Panc1 (cell line): ENCODE data around the gene WSB1. TPM values are rescaled to one million over a fixed set of nuclear protein-coding genes. Genes with fewer than 3 reads are reported as not detected.

Experiments
- ATAC-seq: fragments of 200-7000 bp; cut with Tn5 transposase; 2 replicates; pipeline ENCODE4 v1.9.1; 2020; ENCODE audit warnings: mild to moderate bottlenecking, moderate library complexity
- BruUV-seq: library from RNA; stranded (reverse); fragments of 400-500 nt; replicated peaks from 2 replicates; lab custom pipeline; 2021; lab: Mats Ljungman, UMichigan
- CTCF ChIA-PET: fragments of 300-600 bp; sonication (Branson Sonifier 250); formaldehyde crosslinking; loops from one replicate; lab custom pipeline; 2022; ENCODE audit warnings: antibody characterized with exemption; lab: Charles Lee
- POLR2A ChIA-PET: fragments of 300-600 bp; sonication (Branson Sonifier 250); formaldehyde crosslinking; loops from one replicate; lab custom pipeline; 2022; ENCODE audit warnings: antibody characterized with exemption; lab: Charles Lee
- DNase-seq: peaks from one replicate; pipeline ENCODE4 v3.0.0-alpha.2; 2010; ENCODE audit warnings: low read depth, low spot score
- H3K27ac ChIP-seq: 2 replicates; pipeline ENCODE4 v1.5.1; 2011; ENCODE audit warnings: mild to moderate bottlenecking, low read length, inconsistent platforms
- H3K27me3 ChIP-seq: fragments of 200-500 bp; sonication (Bioruptor generic); 2 replicates; pipeline ENCODE4 v1.6.0; 2014; ENCODE audit warnings: low read length, inconsistent platforms; ENCODE audit not compliant: control insufficient read depth, insufficient read depth
- H3K36me3 ChIP-seq: fragments of 200-500 bp; sonication (Bioruptor generic); 2 replicates; pipeline ENCODE4 v1.5.1; 2014; ENCODE audit warnings: inconsistent platforms, mild to moderate bottlenecking, low read length, moderate library complexity; ENCODE audit not compliant: control insufficient read depth, insufficient read depth
- H3K4me1 ChIP-seq: 2 replicates; pipeline ENCODE4 v1.5.1; 2011; ENCODE audit warnings: inconsistent platforms, mild to moderate bottlenecking, low read length, moderate library complexity; ENCODE audit not compliant: control insufficient read depth, insufficient read depth
- H3K4me3 ChIP-seq, 2 experiments: 2 replicates each; pipeline ENCODE4 v1.5.1; 2011 to 2012; ENCODE audit warnings: low read depth in 2 of 2, low read length in 2 of 2, mild to moderate bottlenecking in 2 of 2, inconsistent platforms in 1 of 2, moderate library complexity in 1 of 2
- H3K9me3 ChIP-seq: fragments of 200-500 bp; sonication (Bioruptor generic); 2 replicates; pipeline ENCODE4 v1.5.1; 2014; ENCODE audit warnings: low read depth, mild to moderate bottlenecking, inconsistent platforms, low read length, moderate library complexity; ENCODE audit not compliant: control insufficient read depth, insufficient read depth
- CTCF ChIP-seq: fragments of 450-650 bp; IDR thresholded peaks from 2 replicates; pipeline ENCODE4 v1.5.1; 2017; ENCODE audit warnings: mild to moderate bottlenecking
- POLR2AphosphoS5 ChIP-seq: IDR thresholded peaks from 2 replicates; pipeline ENCODE4 v1.6.1; 2012; ENCODE audit warnings: mild to moderate bottlenecking, low read depth, low read length, moderate library complexity
- REST ChIP-seq, 2 experiments: IDR thresholded peaks; 2 replicates each; pipeline ENCODE4 v1.6.1; 2011 to 2012; ENCODE audit warnings: low read depth in 2 of 2, control low read depth in 1 of 2, low read length in 1 of 2, mild to moderate bottlenecking in 1 of 2, moderate library complexity in 1 of 2; ENCODE audit not compliant: insufficient read depth in 1 of 2
- SIN3A ChIP-seq: IDR thresholded peaks from 2 replicates; pipeline ENCODE4 v1.6.1; 2012; ENCODE audit warnings: low read depth, mild to moderate bottlenecking, low read length, moderate library complexity, borderline replicate concordance; ENCODE audit not compliant: insufficient read depth
- TCF7L2 ChIP-seq: IDR thresholded peaks from 2 replicates; pipeline ENCODE4 v1.6.1; 2011; ENCODE audit warnings: mild to moderate bottlenecking, low read depth, low read length, inconsistent platforms
- in situ Hi-C: cut with HindIII; loops from 2 replicates; pipeline ENCODE4 v1.10.0; 2016; ENCODE audit warnings: low sequenced_read_pairs, low pct_unique_long_range_greater_than_20kb
- intact Hi-C: fragments of 100-400 bp; cut with micrococcal nuclease; formaldehyde crosslinking; loops from one replicate; pipeline ENCODE4 v1.10.0; 2022; ENCODE audit not compliant: unreplicated experiment
- total RNA-seq: library from RNA; stranded (reverse); gene quantifications from one replicate; pipeline ENCODE4 v1.2.1, GENCODE V29; 2021; ENCODE audit not compliant: unreplicated experiment

The WSB1 gene
- total RNA-seq, 1 experiment from 2014 or later, result 114 TPM

GRCh38 chr17:27332047-27332393 is 38.1 kb downstream of the WSB1 start:
- ChIA-PET CTCF (no interaction called here), POLR2A (no interaction called here)
- no peaks in the 10 kb centered on the region for H3K27me3 ChIP-seq
- intact Hi-C loops, result loop anchor here (2.0 kb wide), 1 partner anchor 87 kb away; no protein-coding TSS in a partner anchor
- no peak overlapping the region for H3K4me3 ChIP-seq
- ATAC-seq (no peak; the same call in 1 of the 2 replicates), DNase-seq (no peak)
- TF ChIP-seq TCF7L2 (no peak), REST (IDR thresholded peaks at IDR 0.05; ENCODE audit: insufficient read depth in 1 of 2, low read depth in 2 of 2, low read length in 1 of 2) (no peak), SIN3A (no peak), CTCF (no peak), POLR2AphosphoS5 (no peak)
- BruUV-seq, result no TSS peak
- peak overlapping the region; percentile 83 for H3K27ac ChIP-seq
- H3K4me1 ChIP-seq, result peaks cover 12% of the 10 kb centered on the region
- in situ Hi-C loops, result loop anchor here (25.0 kb wide), 1 partner anchor 95 kb away; no protein-coding TSS in a partner anchor
- H3K9me3 ChIP-seq, result no peaks in the 10 kb centered on the region
- H3K36me3 ChIP-seq, result no peaks in the 10 kb centered on the region

- Histone ChIP-seq H3K36me3 (no peaks in the 10 kb centered on the region), H3K9me3 (no peaks in the 10 kb centered on the region), H3K27me3 (no peaks in the 10 kb centered on the region), H3K4me3 (peak overlapping the region; percentile 55 to 64), H3K4me1 (peaks cover 12% of the 10 kb centered on the region), H3K27ac (peak overlapping the region; percentile 83)
- DNase-seq (peak; percentile 89), ATAC-seq (peak; percentile 98)
- no TSS peak for BruUV-seq
- intact Hi-C loops, result loop anchor here (1.0 to 2.0 kb wide), 2 partner anchors 88 to 96 kb away; no protein-coding TSS in a partner anchor
- TF ChIP-seq SIN3A, result peak; percentile 61; the same call in 1 of the 2 replicates
- TF ChIP-seq CTCF, result peak; percentile 91
- TF ChIP-seq REST (IDR thresholded peaks at IDR 0.05; ENCODE audit: insufficient read depth in 1 of 2, low read depth in 2 of 2, low read length in 1 of 2), result no peak
- peak; percentile 55 for TF ChIP-seq POLR2AphosphoS5
- TF ChIP-seq TCF7L2, result peak; percentile 65; the same call in 1 of the 2 replicates
- CTCF ChIA-PET, result interaction anchor here (0.7 to 1.7 kb wide), 6 partner anchors 38 to 95 kb away, joined by 3 to 25 read pairs (median 4); no protein-coding TSS in a partner anchor
- POLR2A ChIA-PET, result interaction anchor here (0.9 to 1.2 kb wide), 2 partner anchors 13 to 96 kb away, joined by 3 to 4 read pairs; no protein-coding TSS in a partner anchor
- in situ Hi-C loops, result loop anchor here (25.0 kb wide), 1 partner anchor 95 kb away; no protein-coding TSS in a partner anchor
Observed at GRCh38 chr17:27332485-27333409, 38.8 kb downstream of the WSB1 start.
